ENCODE results near the gene ZC3H10.

- TF ChIP-seq CTCF (conservative IDR thresholded peaks at IDR 0.05) (no peak), EZH2 (IDR thresholded peaks at IDR 0.05; ENCODE audit: low read depth) (no peak)
Observed at GRCh38 chr12:56110571-56110970, 7.5 kb upstream of the ZC3H10 start.
